Measurements from ENCODE around the gene GPR50. TPM values are rescaled to one million over a fixed set of nuclear protein-coding genes. Genes with fewer than 3 reads are reported as not detected.

GPR50 gene
- polyA plus RNA-seq, 1 donor (not counting 4 experiments of a cell fraction or from before 2014, with no cell fraction given) = not detected

DNA sequence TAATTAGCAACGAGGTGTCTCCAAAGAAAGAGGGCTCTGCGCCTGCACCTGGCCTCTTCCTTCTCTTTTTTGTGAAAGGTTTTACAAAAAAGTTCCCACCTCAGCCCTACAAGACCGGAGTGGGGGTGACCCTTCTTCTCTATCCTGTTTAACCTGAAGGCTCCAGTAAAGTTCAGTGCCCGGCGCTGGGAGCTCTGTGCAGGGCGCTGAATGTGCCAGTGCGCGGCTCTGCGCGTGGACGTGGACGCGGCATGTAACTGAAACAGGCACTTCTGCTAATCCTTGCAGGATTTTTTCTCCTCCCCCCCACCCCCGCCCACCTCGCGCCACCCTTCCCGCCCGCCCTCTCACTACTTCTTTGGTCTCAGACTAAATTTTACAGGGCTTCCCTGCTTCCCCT, 2.4 kb downstream of the GPR50 start:
- Histone ChIP-seq H3K4me1 (ENCODE audit: control insufficient read depth, extremely low read depth, insufficient read depth, low read length) (no peaks in the 10 kb centered on the region), H3K9ac (ENCODE audit: control insufficient read depth, extremely low read depth, insufficient read depth, low read length) (no peak overlapping the region), H3K9me3 (ENCODE audit: control insufficient read depth, low read depth, low read length) (peaks cover 11% of the 10 kb centered on the region), H2AFZ (ENCODE audit: control insufficient read depth, low read length) (no peak overlapping the region), H4K20me1 (ENCODE audit: control insufficient read depth, extremely low read depth, insufficient read depth, low read length) (no peaks in the 10 kb centered on the region), H3K27ac (ENCODE audit: control insufficient read depth, insufficient read depth, low read length) (no peak overlapping the region), H3K27me3 (ENCODE audit: control insufficient read depth, extremely low read depth, insufficient read depth, low read length) (peaks cover 78% of the 10 kb centered on the region), H3K4me2 (ENCODE audit: control insufficient read depth, extremely low read depth, insufficient read depth, low read depth, low read length) (no peak overlapping the region), H3K4me3 (ENCODE audit: control insufficient read depth in 2 of 3, extremely low read depth in 1 of 3, insufficient read depth in 2 of 3, low read depth in 1 of 3, low read length in 3 of 3) (no peak overlapping the region), H3K36me3 (ENCODE audit: control insufficient read depth in 2 of 2, extremely low read depth in 1 of 2, insufficient read depth in 2 of 2, low read length in 2 of 2) (no peaks in the 10 kb centered on the region), H3K79me2 (ENCODE audit: control insufficient read depth, insufficient read depth, low read length) (no peaks in the 10 kb centered on the region), H3K9me1 (ENCODE audit: control insufficient read depth, extremely low read depth, insufficient read depth, low read length) (no peaks in the 10 kb centered on the region)
- no peak for DNase-seq (ENCODE audit: low read depth, low spot score)
- no peak for FAIRE-seq
- dilution Hi-C loops (cut with MboI; ENCODE audit: extremely low pct_ligation_motif_present, low sequenced_read_pairs) = no loop called here
- TF ChIP-seq EZH2 (IDR thresholded peaks at IDR 0.05; ENCODE audit: low read length) = no peak
- TF ChIP-seq, protein P1, sequence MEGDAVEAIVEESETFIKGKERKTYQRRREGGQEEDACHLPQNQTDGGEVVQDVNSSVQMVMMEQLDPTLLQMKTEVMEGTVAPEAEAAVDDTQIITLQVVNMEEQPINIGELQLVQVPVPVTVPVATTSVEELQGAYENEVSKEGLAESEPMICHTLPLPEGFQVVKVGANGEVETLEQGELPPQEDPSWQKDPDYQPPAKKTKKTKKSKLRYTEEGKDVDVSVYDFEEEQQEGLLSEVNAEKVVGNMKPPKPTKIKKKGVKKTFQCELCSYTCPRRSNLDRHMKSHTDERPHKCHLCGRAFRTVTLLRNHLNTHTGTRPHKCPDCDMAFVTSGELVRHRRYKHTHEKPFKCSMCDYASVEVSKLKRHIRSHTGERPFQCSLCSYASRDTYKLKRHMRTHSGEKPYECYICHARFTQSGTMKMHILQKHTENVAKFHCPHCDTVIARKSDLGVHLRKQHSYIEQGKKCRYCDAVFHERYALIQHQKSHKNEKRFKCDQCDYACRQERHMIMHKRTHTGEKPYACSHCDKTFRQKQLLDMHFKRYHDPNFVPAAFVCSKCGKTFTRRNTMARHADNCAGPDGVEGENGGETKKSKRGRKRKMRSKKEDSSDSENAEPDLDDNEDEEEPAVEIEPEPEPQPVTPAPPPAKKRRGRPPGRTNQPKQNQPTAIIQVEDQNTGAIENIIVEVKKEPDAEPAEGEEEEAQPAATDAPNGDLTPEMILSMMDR (optimal IDR thresholded peaks at IDR 0.05 in 1 of 3, IDR thresholded peaks at IDR 0.05 in 1 of 3, conservative IDR thresholded peaks at IDR 0.05 in 1 of 3; ENCODE audit: extremely low read depth in 1 of 3, insufficient read depth in 2 of 3, low read length in 3 of 3) = no peak

DNA sequence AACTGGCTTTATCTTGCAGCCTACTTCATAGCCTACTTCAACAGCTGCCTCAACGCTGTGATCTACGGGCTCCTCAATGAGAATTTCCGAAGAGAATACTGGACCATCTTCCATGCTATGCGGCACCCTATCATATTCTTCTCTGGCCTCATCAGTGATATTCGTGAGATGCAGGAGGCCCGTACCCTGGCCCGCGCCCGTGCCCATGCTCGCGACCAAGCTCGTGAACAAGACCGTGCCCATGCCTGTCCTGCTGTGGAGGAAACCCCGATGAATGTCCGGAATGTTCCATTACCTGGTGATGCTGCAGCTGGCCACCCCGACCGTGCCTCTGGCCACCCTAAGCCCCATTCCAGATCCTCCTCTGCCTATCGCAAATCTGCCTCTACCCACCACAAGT, 4.0 kb downstream of the GPR50 start:
- Histone ChIP-seq H3K27me3 (ENCODE audit: control insufficient read depth, extremely low read depth, insufficient read depth, low read length) (peaks cover 63% of the 10 kb centered on the region), H3K27ac (ENCODE audit: control insufficient read depth, insufficient read depth, low read length) (no peak overlapping the region), H3K79me2 (ENCODE audit: control insufficient read depth, insufficient read depth, low read length) (no peaks in the 10 kb centered on the region), H3K9me3 (ENCODE audit: control insufficient read depth, low read depth, low read length) (peaks cover 11% of the 10 kb centered on the region), H4K20me1 (ENCODE audit: control insufficient read depth, extremely low read depth, insufficient read depth, low read length) (no peaks in the 10 kb centered on the region), H3K36me3 (ENCODE audit: control insufficient read depth in 2 of 2, extremely low read depth in 1 of 2, insufficient read depth in 2 of 2, low read length in 2 of 2) (no peaks in the 10 kb centered on the region), H3K4me1 (ENCODE audit: control insufficient read depth, extremely low read depth, insufficient read depth, low read length) (no peaks in the 10 kb centered on the region), H3K4me2 (ENCODE audit: control insufficient read depth, extremely low read depth, insufficient read depth, low read depth, low read length) (no peak overlapping the region), H3K9ac (ENCODE audit: control insufficient read depth, extremely low read depth, insufficient read depth, low read length) (no peak overlapping the region), H2AFZ (ENCODE audit: control insufficient read depth, low read length) (no peak overlapping the region), H3K9me1 (ENCODE audit: control insufficient read depth, extremely low read depth, insufficient read depth, low read length) (no peaks in the 10 kb centered on the region), H3K4me3 (ENCODE audit: control insufficient read depth in 2 of 3, extremely low read depth in 1 of 3, insufficient read depth in 2 of 3, low read depth in 1 of 3, low read length in 3 of 3) (no peak overlapping the region)
- DNase-seq (ENCODE audit: low read depth, low spot score) (no peak), FAIRE-seq (no peak)
- TF ChIP-seq EZH2 (IDR thresholded peaks at IDR 0.05; ENCODE audit: low read length) = no peak
- TF ChIP-seq, protein P1 (optimal IDR thresholded peaks at IDR 0.05 in 1 of 3, IDR thresholded peaks at IDR 0.05 in 1 of 3, conservative IDR thresholded peaks at IDR 0.05 in 1 of 3; ENCODE audit: extremely low read depth in 1 of 3, insufficient read depth in 2 of 3, low read length in 3 of 3) = no peak
- dilution Hi-C loops (cut with MboI; ENCODE audit: extremely low pct_ligation_motif_present, low sequenced_read_pairs) = no loop called here

Data from keratinocyte (primary cell).